SK-N-SH treated with all-trans-retinoic acid at 6 μM for 48 hours (cell line): Measurements from ENCODE around the gene AJUBA.

Experiments used
- ATAC-seq: fragments of 200-7000 bp; cut with Tn5 transposase; 3 replicates; pipeline ENCODE4 v1.9.1; 2020; ENCODE audit warnings: mild to moderate bottlenecking, moderate library complexity
- ARNTL ChIP-seq: fragments of 450-650 bp; formaldehyde crosslinking; IDR thresholded peaks from 2 replicates; pipeline ENCODE4 v1.5.0; 2020; ENCODE audit warnings: low read depth, mild to moderate bottlenecking, moderate library complexity, borderline replicate concordance
- BACH2 ChIP-seq: fragments of 250-450 bp; sonication (Bioruptor Pico); IDR thresholded peaks from 2 replicates; pipeline ENCODE4 v1.9.0; 2021; ENCODE audit warnings: mild to moderate bottlenecking, borderline replicate concordance
- CSRNP3 ChIP-seq: fragments of 250-450 bp; sonication (Bioruptor Pico); IDR thresholded peaks from 2 replicates; pipeline ENCODE4 v1.5.1; 2021; ENCODE audit warnings: mild to moderate bottlenecking, moderate library complexity
- GLIS3 ChIP-seq: fragments of 250-450 bp; sonication (Bioruptor Pico); IDR thresholded peaks from 2 replicates; pipeline ENCODE4 v1.5.0; 2020; ENCODE audit warnings: mild to moderate bottlenecking, moderate library complexity
- ISL1 ChIP-seq: fragments of 250-450 bp; sonication (Bioruptor Pico); IDR thresholded peaks from 2 replicates; pipeline ENCODE4 v2.1.2; 2022; ENCODE audit warnings: mild to moderate bottlenecking, moderate library complexity
- OSR1 ChIP-seq: fragments of 250-450 bp; sonication (Bioruptor Pico); IDR thresholded peaks from 2 replicates; pipeline ENCODE4 v1.8.0; 2022; ENCODE audit warnings: moderate library complexity, mild to moderate bottlenecking, inconsistent platforms
- PATZ1 ChIP-seq: fragments of 250-450 bp; sonication (Bioruptor Pico); IDR thresholded peaks from 2 replicates; pipeline ENCODE4 v1.8.0; 2020; ENCODE audit warnings: mild to moderate bottlenecking, moderate library complexity, borderline replicate concordance
- RARB ChIP-seq: fragments of 250-450 bp; sonication (Bioruptor Pico); IDR thresholded peaks from 2 replicates; pipeline ENCODE4 v1.8.0; 2021; ENCODE audit warnings: mild to moderate bottlenecking, moderate library complexity
- SNAI2 ChIP-seq: fragments of 250-450 bp; sonication (Bioruptor Pico); IDR thresholded peaks from 2 replicates; pipeline ENCODE4 v1.5.0; 2020; ENCODE audit warnings: mild to moderate bottlenecking, moderate library complexity
- TCF4 ChIP-seq: fragments of 250-450 bp; sonication (Bioruptor Pico); IDR thresholded peaks from 2 replicates; pipeline ENCODE4 v1.8.0; 2021; ENCODE audit warnings: mild to moderate bottlenecking, moderate library complexity, borderline replicate concordance
- TOX ChIP-seq: fragments of 250-450 bp; sonication (Bioruptor Pico); IDR thresholded peaks from 2 replicates; pipeline ENCODE4 v1.8.0; 2021; ENCODE audit warnings: mild to moderate bottlenecking, moderate library complexity, borderline replicate concordance
- ZC3H10 ChIP-seq: fragments of 250-450 bp; sonication (Bioruptor Pico); IDR thresholded peaks from 2 replicates; pipeline ENCODE4 v1.5.1; 2021; ENCODE audit warnings: mild to moderate bottlenecking, moderate library complexity
- ZFP30 ChIP-seq: fragments of 450-650 bp; formaldehyde crosslinking; IDR thresholded peaks from 2 replicates; pipeline ENCODE4 v1.5.0; 2022; ENCODE audit warnings: mild to moderate bottlenecking, moderate library complexity
- ZNF70 ChIP-seq: fragments of 450-650 bp; formaldehyde crosslinking; IDR thresholded peaks from 2 replicates; pipeline ENCODE4 v1.5.0; 2020; ENCODE audit warnings: mild to moderate bottlenecking, moderate library complexity
- ZNF8 ChIP-seq: fragments of 450-650 bp; formaldehyde crosslinking; IDR thresholded peaks from 2 replicates; pipeline ENCODE4 v1.5.0; 2020; ENCODE audit warnings: mild to moderate bottlenecking, moderate library complexity
- TF ChIP-seq, protein P1 (sequence below): fragments of 250-450 bp; sonication (Bioruptor Pico); IDR thresholded peaks from 2 replicates; pipeline ENCODE4 v1.5.0; 2020; ENCODE audit warnings: mild to moderate bottlenecking, moderate library complexity
- TF ChIP-seq, protein P2 (sequence below): fragments of 250-450 bp; sonication (Bioruptor Pico); IDR thresholded peaks from 2 replicates; pipeline ENCODE4 v1.5.1; 2020; ENCODE audit warnings: low read depth, mild to moderate bottlenecking, moderate library complexity
- TF ChIP-seq, protein P3 (sequence below): fragments of 250-450 bp; sonication (Bioruptor Pico); IDR thresholded peaks from 2 replicates; pipeline ENCODE4 v1.8.0; 2021; ENCODE audit warnings: low read depth, mild to moderate bottlenecking, moderate library complexity, borderline replicate concordance

AJUBA gene

DNA sequence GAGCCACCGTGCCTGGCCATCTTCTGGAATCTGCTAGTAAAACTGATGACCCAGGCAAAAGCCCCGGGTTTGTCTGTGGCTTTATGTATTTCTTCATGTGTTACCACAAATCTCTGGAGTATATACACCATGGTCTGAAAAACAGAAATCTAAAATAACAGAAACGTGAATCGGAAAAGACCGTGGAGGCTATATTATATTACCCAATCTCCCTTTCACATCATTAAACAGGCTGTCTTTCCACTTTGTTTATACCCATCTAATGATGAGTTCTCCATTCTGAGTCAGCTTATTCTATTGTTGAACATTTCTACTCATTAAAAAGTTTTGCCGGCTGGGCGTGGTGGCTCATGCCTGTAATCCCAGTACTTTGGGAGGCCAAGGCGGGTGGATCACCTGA, 9.5 kb upstream of the AJUBA start:
- ATAC-seq, result no peak
- TF ChIP-seq, protein P1, sequence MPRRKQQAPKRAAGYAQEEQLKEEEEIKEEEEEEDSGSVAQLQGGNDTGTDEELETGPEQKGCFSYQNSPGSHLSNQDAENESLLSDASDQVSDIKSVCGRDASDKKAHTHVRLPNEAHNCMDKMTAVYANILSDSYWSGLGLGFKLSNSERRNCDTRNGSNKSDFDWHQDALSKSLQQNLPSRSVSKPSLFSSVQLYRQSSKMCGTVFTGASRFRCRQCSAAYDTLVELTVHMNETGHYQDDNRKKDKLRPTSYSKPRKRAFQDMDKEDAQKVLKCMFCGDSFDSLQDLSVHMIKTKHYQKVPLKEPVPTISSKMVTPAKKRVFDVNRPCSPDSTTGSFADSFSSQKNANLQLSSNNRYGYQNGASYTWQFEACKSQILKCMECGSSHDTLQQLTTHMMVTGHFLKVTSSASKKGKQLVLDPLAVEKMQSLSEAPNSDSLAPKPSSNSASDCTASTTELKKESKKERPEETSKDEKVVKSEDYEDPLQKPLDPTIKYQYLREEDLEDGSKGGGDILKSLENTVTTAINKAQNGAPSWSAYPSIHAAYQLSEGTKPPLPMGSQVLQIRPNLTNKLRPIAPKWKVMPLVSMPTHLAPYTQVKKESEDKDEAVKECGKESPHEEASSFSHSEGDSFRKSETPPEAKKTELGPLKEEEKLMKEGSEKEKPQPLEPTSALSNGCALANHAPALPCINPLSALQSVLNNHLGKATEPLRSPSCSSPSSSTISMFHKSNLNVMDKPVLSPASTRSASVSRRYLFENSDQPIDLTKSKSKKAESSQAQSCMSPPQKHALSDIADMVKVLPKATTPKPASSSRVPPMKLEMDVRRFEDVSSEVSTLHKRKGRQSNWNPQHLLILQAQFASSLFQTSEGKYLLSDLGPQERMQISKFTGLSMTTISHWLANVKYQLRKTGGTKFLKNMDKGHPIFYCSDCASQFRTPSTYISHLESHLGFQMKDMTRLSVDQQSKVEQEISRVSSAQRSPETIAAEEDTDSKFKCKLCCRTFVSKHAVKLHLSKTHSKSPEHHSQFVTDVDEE (CRISPR knock-in tag), result no peak
- no peak for TF ChIP-seq CSRNP3 (CRISPR knock-in tag)
- no peak for TF ChIP-seq PATZ1
- no peak for TF ChIP-seq ARNTL
- TF ChIP-seq ZNF8 (CRISPR knock-in tag), result no peak
- TF ChIP-seq, protein P2, sequence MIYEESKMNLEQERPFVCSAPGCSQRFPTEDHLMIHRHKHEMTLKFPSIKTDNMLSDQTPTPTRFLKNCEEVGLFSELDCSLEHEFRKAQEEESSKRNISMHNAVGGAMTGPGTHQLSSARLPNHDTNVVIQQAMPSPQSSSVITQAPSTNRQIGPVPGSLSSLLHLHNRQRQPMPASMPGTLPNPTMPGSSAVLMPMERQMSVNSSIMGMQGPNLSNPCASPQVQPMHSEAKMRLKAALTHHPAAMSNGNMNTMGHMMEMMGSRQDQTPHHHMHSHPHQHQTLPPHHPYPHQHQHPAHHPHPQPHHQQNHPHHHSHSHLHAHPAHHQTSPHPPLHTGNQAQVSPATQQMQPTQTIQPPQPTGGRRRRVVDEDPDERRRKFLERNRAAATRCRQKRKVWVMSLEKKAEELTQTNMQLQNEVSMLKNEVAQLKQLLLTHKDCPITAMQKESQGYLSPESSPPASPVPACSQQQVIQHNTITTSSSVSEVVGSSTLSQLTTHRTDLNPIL, result no peak
- TF ChIP-seq, protein P3, sequence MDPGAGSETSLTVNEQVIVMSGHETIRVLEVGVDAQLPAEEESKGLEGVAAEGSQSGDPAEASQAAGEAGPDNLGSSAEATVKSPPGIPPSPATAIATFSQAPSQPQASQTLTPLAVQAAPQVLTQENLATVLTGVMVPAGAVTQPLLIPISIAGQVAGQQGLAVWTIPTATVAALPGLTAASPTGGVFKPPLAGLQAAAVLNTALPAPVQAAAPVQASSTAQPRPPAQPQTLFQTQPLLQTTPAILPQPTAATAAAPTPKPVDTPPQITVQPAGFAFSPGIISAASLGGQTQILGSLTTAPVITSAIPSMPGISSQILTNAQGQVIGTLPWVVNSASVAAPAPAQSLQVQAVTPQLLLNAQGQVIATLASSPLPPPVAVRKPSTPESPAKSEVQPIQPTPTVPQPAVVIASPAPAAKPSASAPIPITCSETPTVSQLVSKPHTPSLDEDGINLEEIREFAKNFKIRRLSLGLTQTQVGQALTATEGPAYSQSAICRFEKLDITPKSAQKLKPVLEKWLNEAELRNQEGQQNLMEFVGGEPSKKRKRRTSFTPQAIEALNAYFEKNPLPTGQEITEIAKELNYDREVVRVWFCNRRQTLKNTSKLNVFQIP (CRISPR knock-in tag), result no peak
- TF ChIP-seq, all 23 proteins: peak for 0

GRCh38 chr14:22987291-22987690, 4.9 kb upstream of the AJUBA start:
- no peak for ATAC-seq

GRCh38 chr14:22986508-22987054, 4.2 kb upstream of the AJUBA start:
- TF ChIP-seq TCF4 (CRISPR knock-in tag), result no peak
- TF ChIP-seq ZC3H10 (CRISPR knock-in tag), result no peak
- peak; percentile 62 for ATAC-seq

More at GRCh38 chr14:22987291-22987690, 4.9 kb upstream of the AJUBA start:
- TF ChIP-seq OSR1 (CRISPR knock-in tag) (no peak), GLIS3 (CRISPR knock-in tag) (no peak), ZFP30 (no peak), CSRNP3 (CRISPR knock-in tag) (no peak), ZNF70 (CRISPR knock-in tag) (no peak), TCF4 (CRISPR knock-in tag) (no peak), SNAI2 (no peak)

GRCh38 chr14:22985894-22986507, 3.6 kb upstream of the AJUBA start:
- ATAC-seq, result no peak
- no peak for TF ChIP-seq ISL1 (CRISPR knock-in tag)
- TF ChIP-seq ZNF70 (CRISPR knock-in tag), result no peak
- TF ChIP-seq CSRNP3 (CRISPR knock-in tag), result no peak
- TF ChIP-seq ARNTL, result no peak
- no peak for TF ChIP-seq SNAI2
- TF ChIP-seq PATZ1, result no peak
- no peak for TF ChIP-seq BACH2 (CRISPR knock-in tag)
- TF ChIP-seq, protein P3 (CRISPR knock-in tag), result no peak
- no peak for TF ChIP-seq TOX
- TF ChIP-seq TCF4 (CRISPR knock-in tag), result no peak
- TF ChIP-seq RARB, result no peak
